Muscle layer of colon (tissue), 2 donors: Measurements from ENCODE around the gene ELK1.

Experiments used
- H3K27ac ChIP-seq: one replicate; pipeline ENCODE4 v1.7.0; 2013; ENCODE audit warnings: low read depth, mild to moderate bottlenecking, low read length, moderate library complexity
- H3K27me3 ChIP-seq, 2 donors: one replicate each; pipeline ENCODE4 v1.7.0; 2013; ENCODE audit warnings: low read length in 2 of 2, mild to moderate bottlenecking in 2 of 2; ENCODE audit not compliant: insufficient read depth in 2 of 2, control insufficient read depth in 1 of 2
- H3K36me3 ChIP-seq: one replicate; pipeline ENCODE4 v1.7.0; 2013; ENCODE audit warnings: mild to moderate bottlenecking, low read length; ENCODE audit not compliant: insufficient read depth
- H3K4me1 ChIP-seq: one replicate; pipeline ENCODE4 v1.7.0; 2013; ENCODE audit warnings: mild to moderate bottlenecking, low read length; ENCODE audit not compliant: insufficient read depth
- H3K4me3 ChIP-seq, 2 donors: one replicate each; pipeline ENCODE4 v1.7.0; 2013; ENCODE audit warnings: low read length in 2 of 2, low read depth in 1 of 2, mild to moderate bottlenecking in 1 of 2, moderate library complexity in 1 of 2
- H3K9ac ChIP-seq: one replicate; pipeline ENCODE4 v1.7.0; 2013; ENCODE audit warnings: low read length
- H3K9me3 ChIP-seq: one replicate; pipeline ENCODE4 v1.7.0; 2013; ENCODE audit warnings: mild to moderate bottlenecking, low read length
- donor health status: abdominal sarcoma.
- donor health status: Adenocarcinoma of cecum.

ELK1 gene

GRCh38 chrX:47661539-47661938 is 11.2 kb upstream of the ELK1 start:
- no peak overlapping the region for H3K9ac ChIP-seq
- no peaks in the 10 kb centered on the region for H3K9me3 ChIP-seq
- H3K4me3 ChIP-seq = no peak overlapping the region
- peaks cover 10% of the 10 kb centered on the region for H3K36me3 ChIP-seq
- no peak overlapping the region for H3K27ac ChIP-seq
- H3K27me3 ChIP-seq = peaks cover 0 to 4% of the 10 kb centered on the region in 2 donors
- H3K4me1 ChIP-seq = peaks cover 3% of the 10 kb centered on the region

GRCh38 chrX:47659421-47659726 is 9.0 kb upstream of the ELK1 start:
- H3K9ac ChIP-seq = peak overlapping the region; percentile 32
- H3K9me3 ChIP-seq = no peaks in the 10 kb centered on the region
- H3K27ac ChIP-seq = peak overlapping the region; percentile 73
- peak overlapping the region in 1 of 2 donors; percentile 60 for H3K4me3 ChIP-seq
- peaks cover 20% of the 10 kb centered on the region for H3K36me3 ChIP-seq
- H3K4me1 ChIP-seq = peaks cover 3% of the 10 kb centered on the region
- H3K27me3 ChIP-seq = peaks cover 0 to 4% of the 10 kb centered on the region in 2 donors

- Histone ChIP-seq H3K27me3 (peaks cover 0 to 4% of the 10 kb centered on the region in 2 donors), H3K36me3 (peaks cover 22% of the 10 kb centered on the region), H3K27ac (peak within 1 kb of the TSS; percentile 73), H3K4me3 (peak within 1 kb of the TSS; percentile 42 to 60), H3K4me1 (peaks cover 3% of the 10 kb centered on the region), H3K9ac (peak within 1 kb of the TSS; percentile 41), H3K9me3 (no peaks in the 10 kb centered on the region)
Measured at GRCh38 chrX:47658684-47659420, 8.5 kb upstream of the ELK1 start, which contains the start of gene UXT. Gene UXT, minus strand, starts transcription at chrX:47659180. Its CDS starts 253 bp downstream, at chrX:47658927.

GRCh38 chrX:47658301-47658683 is 7.9 kb upstream of the ELK1 start:
- peak overlapping the region; percentile 42 to 60 for H3K4me3 ChIP-seq
- no peaks in the 10 kb centered on the region for H3K9me3 ChIP-seq
- peaks cover 0 to 4% of the 10 kb centered on the region in 2 donors for H3K27me3 ChIP-seq
- peaks cover 24% of the 10 kb centered on the region for H3K36me3 ChIP-seq
- peak overlapping the region; percentile 24 for H3K27ac ChIP-seq
- H3K4me1 ChIP-seq = peaks cover 3% of the 10 kb centered on the region
- H3K9ac ChIP-seq = peak overlapping the region; percentile 41

GRCh38 chrX:47651043-47651905 is 911 bp upstream of the ELK1 start:
- Histone ChIP-seq H3K4me3 (peak overlapping the region in 1 of 2 donors; percentile 59), H3K9ac (no peak overlapping the region), H3K9me3 (no peaks in the 10 kb centered on the region), H3K36me3 (peaks cover 11% of the 10 kb centered on the region), H3K27ac (no peak overlapping the region), H3K4me1 (peaks cover 8% of the 10 kb centered on the region), H3K27me3 (peaks cover 0 to 9% of the 10 kb centered on the region in 2 donors)

GRCh38 chrX:47649781-47650163 is 591 bp downstream of the ELK1 start:
- Histone ChIP-seq H3K36me3 (peaks cover 4% of the 10 kb centered on the region), H3K9ac (no peak overlapping the region), H3K4me1 (peaks cover 8% of the 10 kb centered on the region), H3K27ac (no peak overlapping the region), H3K9me3 (no peaks in the 10 kb centered on the region), H3K27me3 (peaks cover 0 to 9% of the 10 kb centered on the region in 2 donors), H3K4me3 (peak overlapping the region; percentile 49 to 53)

- Histone ChIP-seq H3K4me3 (peak overlapping the region in 1 of 2 donors; percentile 18), H3K4me1 (peaks cover 8% of the 10 kb centered on the region), H3K9me3 (no peaks in the 10 kb centered on the region), H3K27ac (no peak overlapping the region), H3K27me3 (peaks cover 0 to 13% of the 10 kb centered on the region in 2 donors), H3K9ac (no peak overlapping the region), H3K36me3 (peaks cover 4% of the 10 kb centered on the region)
Measured at GRCh38 chrX:47649271-47649670, 1.1 kb downstream of the ELK1 start.

- no peaks in the 10 kb centered on the region for H3K9me3 ChIP-seq
- peaks cover 0 to 15% of the 10 kb centered on the region in 2 donors for H3K27me3 ChIP-seq
- H3K4me1 ChIP-seq = peaks cover 8% of the 10 kb centered on the region
- H3K4me3 ChIP-seq = no peak overlapping the region
- no peaks in the 10 kb centered on the region for H3K36me3 ChIP-seq
- no peak overlapping the region for H3K27ac ChIP-seq
- H3K9ac ChIP-seq = no peak overlapping the region
Measured at GRCh38 chrX:47648376-47648775, 2.0 kb downstream of the ELK1 start.

- Histone ChIP-seq H3K27ac (no peak overlapping the region), H3K9me3 (no peaks in the 10 kb centered on the region), H3K4me1 (peaks cover 6% of the 10 kb centered on the region), H3K9ac (no peak overlapping the region), H3K27me3 (peaks cover 0 to 15% of the 10 kb centered on the region in 2 donors), H3K36me3 (no peaks in the 10 kb centered on the region), H3K4me3 (no peak overlapping the region)
Measured at GRCh38 chrX:47646636-47647035, 3.7 kb downstream of the ELK1 start.

- Histone ChIP-seq H3K9ac (no peak overlapping the region), H3K4me1 (no peaks in the 10 kb centered on the region), H3K27ac (no peak overlapping the region), H3K9me3 (no peaks in the 10 kb centered on the region), H3K4me3 (no peak overlapping the region), H3K27me3 (peaks cover 0 to 15% of the 10 kb centered on the region in 2 donors), H3K36me3 (peaks cover 4% of the 10 kb centered on the region)
Measured at GRCh38 chrX:47645530-47645929, 4.8 kb downstream of the ELK1 start.

- no peaks in the 10 kb centered on the region for H3K4me1 ChIP-seq
- H3K27ac ChIP-seq = no peak overlapping the region
- peaks cover 12% of the 10 kb centered on the region for H3K36me3 ChIP-seq
- H3K4me3 ChIP-seq = no peak overlapping the region
- no peaks in the 10 kb centered on the region for H3K9me3 ChIP-seq
- no peak overlapping the region for H3K9ac ChIP-seq
- H3K27me3 ChIP-seq = peaks cover 0 to 15% of the 10 kb centered on the region in 2 donors
Measured at GRCh38 chrX:47644557-47645091, 5.7 kb downstream of the ELK1 start.
